HG03039 (cell line): ENCODE data around the gene RPL18A.

ENCODE experiments used
- ATAC-seq: cut with Tn5 transposase; IDR thresholded peaks from one replicate; pipeline ENCODE4 v1.9.1; 2021; ENCODE audit warnings: mild to moderate bottlenecking, moderate library complexity; ENCODE audit not compliant: unreplicated experiment

Gene RPL18A

GRCh38 chr19:17841810-17842662 lies 17.7 kb upstream of the RPL18A start:
- no peak for ATAC-seq

GRCh38 chr19:17842663-17843291 lies 16.9 kb upstream of the RPL18A start:
- ATAC-seq: no peak

- no peak for ATAC-seq
Measured at GRCh38 chr19:17843292-17843827, 16.4 kb upstream of the RPL18A start.

GRCh38 chr19:17843908-17844490 lies 15.7 kb upstream of the RPL18A start:
- ATAC-seq: no peak

- ATAC-seq: no peak
Measured at GRCh38 chr19:17846146-17846545, 13.6 kb upstream of the RPL18A start.

- ATAC-seq: peak; percentile 57
Measured at GRCh38 chr19:17847538-17848366, 12.0 kb upstream of the RPL18A start, which contains the start of gene JAK3. Gene JAK3, minus strand, starts transcription at chr19:17847982. Its CDS starts 3,565 bp downstream, at chr19:17844417.

GRCh38 chr19:17848595-17849292 lies 11.0 kb upstream of the RPL18A start:
- no peak for ATAC-seq

DNA sequence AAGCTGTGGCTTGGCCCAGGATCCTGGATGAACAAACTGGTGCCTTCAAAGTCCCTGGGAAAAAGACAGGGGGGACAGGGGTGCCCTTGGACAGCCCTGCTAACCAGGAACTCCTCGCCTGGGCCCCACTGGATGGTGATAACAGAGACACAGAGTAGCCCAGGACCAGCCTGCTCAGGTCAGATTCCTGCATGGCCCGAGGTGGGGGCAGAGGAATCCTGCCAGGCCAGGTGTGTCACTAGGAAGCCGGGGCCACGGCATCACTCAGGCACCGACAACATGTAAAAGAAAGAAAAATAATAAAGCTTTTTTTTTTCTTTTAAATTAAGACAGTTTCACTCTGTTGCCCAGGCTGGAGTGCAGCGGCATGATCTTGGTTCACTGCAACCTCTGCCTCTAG lies 5.6 kb upstream of the RPL18A start:
- ATAC-seq: no peak

DNA sequence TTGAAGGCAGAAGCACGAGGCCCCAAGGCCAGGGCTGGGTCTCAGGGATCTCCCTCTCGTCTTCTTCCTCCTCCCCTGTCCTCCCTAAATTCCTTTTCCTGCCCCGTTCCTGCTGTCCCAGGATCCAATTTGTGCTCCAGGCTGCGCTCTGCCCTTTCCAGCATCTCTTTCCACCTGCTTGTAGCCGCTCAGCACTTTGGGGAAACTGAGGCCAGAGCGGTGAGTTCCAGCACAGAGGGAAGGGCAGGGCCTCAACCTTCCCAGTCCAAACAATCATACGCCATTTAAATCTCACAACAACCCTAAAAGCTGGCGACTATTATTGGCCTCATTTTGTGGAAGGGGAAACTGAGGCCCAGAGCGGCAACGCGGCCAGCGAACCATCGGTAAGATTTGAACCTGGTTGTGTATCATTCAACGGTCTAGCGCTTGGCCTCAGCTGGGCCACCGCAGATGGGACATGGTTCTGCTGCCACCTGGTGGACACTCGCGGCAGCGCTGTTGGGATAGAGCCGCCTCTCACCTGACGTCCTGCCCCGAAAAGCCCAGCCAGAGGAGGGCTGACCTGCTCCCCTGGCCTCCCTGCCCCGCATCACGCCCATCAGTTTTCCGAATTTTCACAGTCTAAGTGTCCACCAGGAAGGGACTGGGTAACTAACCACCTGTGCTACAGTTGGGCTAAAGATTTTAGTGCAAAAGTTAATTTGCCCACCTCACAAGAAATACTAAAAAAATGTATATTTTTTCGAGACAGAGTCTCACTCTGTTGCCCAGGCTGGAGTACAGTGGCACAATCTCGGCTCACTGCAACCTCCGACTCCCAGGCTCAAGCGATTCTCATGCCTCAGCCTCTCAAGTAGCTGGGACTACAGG lies 4.2 kb upstream of the RPL18A start:
- no peak for ATAC-seq

GRCh38 chr19:17860331-17860992 lies 752 bp downstream of the RPL18A start:
- ATAC-seq: no peak

DNA sequence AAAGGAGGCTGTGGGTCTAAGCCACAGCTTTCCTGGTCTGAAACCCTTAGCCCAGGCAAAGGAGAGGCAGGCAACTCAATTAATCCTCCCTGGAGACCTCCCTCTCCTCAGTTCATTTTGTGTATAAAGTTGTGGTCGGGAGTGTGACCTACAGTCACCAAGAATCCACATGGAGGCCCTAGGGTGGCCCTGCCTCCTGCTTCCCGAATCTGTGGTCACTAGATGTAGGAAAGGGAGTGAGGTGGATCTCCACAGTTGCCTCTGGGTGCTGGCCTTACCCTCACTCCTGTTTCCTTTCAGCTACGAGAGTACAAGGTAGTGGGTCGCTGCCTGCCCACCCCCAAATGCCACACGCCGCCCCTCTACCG lies 1.3 kb downstream of the RPL18A start:
- ATAC-seq: no peak

- ATAC-seq: no peak
Measured at GRCh38 chr19:17861542-17862402, 2.1 kb downstream of the RPL18A start.

- no peak for ATAC-seq
Measured at GRCh38 chr19:17862711-17863519, 3.2 kb downstream of the RPL18A start.

DNA sequence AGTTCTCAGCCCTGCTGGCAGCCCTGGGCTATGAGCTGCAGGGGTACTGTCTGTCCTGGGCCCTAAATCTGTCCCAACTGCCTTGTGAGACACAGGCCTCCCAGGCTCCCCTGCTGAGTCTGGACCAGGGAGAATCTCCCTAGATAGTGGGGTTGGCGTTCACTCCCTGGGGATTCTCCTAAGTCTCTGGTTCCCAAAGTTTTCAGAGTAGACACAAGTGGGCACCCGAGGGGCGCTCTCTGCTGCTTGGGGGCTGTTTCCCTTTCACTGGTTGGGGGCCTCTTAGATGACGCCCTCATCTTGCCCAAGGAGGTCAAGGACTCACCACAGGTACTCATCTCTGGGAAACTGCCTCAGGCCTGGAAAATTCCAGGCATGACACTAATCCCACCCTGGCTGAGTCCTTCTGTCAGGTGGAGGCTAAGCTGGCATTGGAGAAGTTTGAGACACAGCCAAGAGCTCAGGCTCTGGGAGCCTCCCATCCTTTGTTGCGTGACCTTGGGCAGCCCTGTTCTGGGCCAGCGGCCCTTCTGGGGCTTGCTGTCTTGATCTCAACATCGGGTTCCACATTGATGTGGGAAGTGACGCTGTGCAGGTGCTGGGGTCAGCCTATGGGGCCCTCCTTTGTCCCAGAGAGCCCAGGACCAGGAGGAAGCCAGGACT lies 3.9 kb downstream of the RPL18A start:
- no peak for ATAC-seq

GRCh38 chr19:17865364-17866311 lies 5.9 kb downstream of the RPL18A start:
- no peak for ATAC-seq
